ENCODE data around the gene CIB4. TPM values are rescaled to one million over a fixed set of nuclear protein-coding genes. Genes with fewer than 3 reads are reported as not detected.

Gene CIB4
- total RNA-seq, 4 donors from 2014 or later, result not detected

- Histone ChIP-seq H3K4me3 (no peak overlapping the region), H3K27me3 (no peaks in the 10 kb centered on the region), H3K36me3 (no peaks in the 10 kb centered on the region), H3K27ac (no peak overlapping the region), H3K9me3 (no peaks in the 10 kb centered on the region), H3K4me1 (no peaks in the 10 kb centered on the region)
- no peak for DNase-seq
- TF ChIP-seq CTCF (IDR thresholded peaks at IDR 0.05) (no peak), EP300 (IDR thresholded peaks at IDR 0.05; ENCODE audit: low read depth) (no peak), POLR2AphosphoS5 (IDR thresholded peaks at IDR 0.05) (no peak), POLR2A (IDR thresholded peaks at IDR 0.05) (no peak)
- in situ Hi-C loops (cut with MboI; ENCODE audit: low pct_ligation_motif_present in 1 of 4, low pct_unique_long_range_greater_than_20kb in 1 of 4, low sequenced_read_pairs in 3 of 4) (no loop called here), intact Hi-C loops (cut with DNase I; ENCODE audit: low total_unique reads) (no loop called here)
- 76% methylated on average over 8 of the region's 8 CpGs; no CpG with 5 or more reads in 1 of the 2 donors for WGBS, 2 donors (ENCODE audit: low coverage in 1 of 2)
Observed at GRCh38 chr2:26535663-26536275, 105.4 kb downstream of the CIB4 start.

GRCh38 chr2:26534865-26535662 is 106.1 kb downstream of the CIB4 start:
- no peaks in the 10 kb centered on the region for H3K27me3 ChIP-seq
- TF ChIP-seq POLR2A (IDR thresholded peaks at IDR 0.05), result no peak
- no peak overlapping the region for H3K4me3 ChIP-seq
- 88 to 100% methylated on average over 2 to 13 of the region's 13 CpGs for WGBS, 2 donors (ENCODE audit: low coverage in 1 of 2)
- in situ Hi-C loops (cut with MboI; ENCODE audit: low pct_ligation_motif_present in 1 of 4, low pct_unique_long_range_greater_than_20kb in 1 of 4, low sequenced_read_pairs in 3 of 4) (no loop called here), intact Hi-C loops (cut with DNase I; ENCODE audit: low total_unique reads) (no loop called here)
- H3K9me3 ChIP-seq, result no peaks in the 10 kb centered on the region
- no peaks in the 10 kb centered on the region for H3K4me1 ChIP-seq
- H3K27ac ChIP-seq, result no peak overlapping the region
- no peaks in the 10 kb centered on the region for H3K36me3 ChIP-seq
- no peak for DNase-seq

- no peaks in the 10 kb centered on the region for H3K36me3 ChIP-seq
- in situ Hi-C loops (cut with MboI; ENCODE audit: low pct_ligation_motif_present in 1 of 4, low pct_unique_long_range_greater_than_20kb in 1 of 4, low sequenced_read_pairs in 3 of 4), result no loop called here
- intact Hi-C loops (cut with DNase I; ENCODE audit: low total_unique reads), result no loop called here
- H3K9me3 ChIP-seq, result no peaks in the 10 kb centered on the region
- no peaks in the 10 kb centered on the region for H3K27me3 ChIP-seq
- WGBS, 2 donors (ENCODE audit: low coverage in 1 of 2), result 82 to 83% methylated on average over 3 to 4 of the region's 4 CpGs
- no peaks in the 10 kb centered on the region for H3K4me1 ChIP-seq
- TF ChIP-seq POLR2AphosphoS5 (IDR thresholded peaks at IDR 0.05) (no peak), POLR2A (IDR thresholded peaks at IDR 0.05) (no peak), EP300 (IDR thresholded peaks at IDR 0.05; ENCODE audit: low read depth) (no peak), CTCF (IDR thresholded peaks at IDR 0.05) (no peak)
- DNase-seq, result no peak
- no peak overlapping the region for H3K4me3 ChIP-seq
- H3K27ac ChIP-seq, result no peak overlapping the region
Observed at GRCh38 chr2:26534098-26534864, 106.9 kb downstream of the CIB4 start.

- in situ Hi-C loops (cut with MboI; ENCODE audit: low pct_ligation_motif_present in 1 of 4, low pct_unique_long_range_greater_than_20kb in 1 of 4, low sequenced_read_pairs in 3 of 4), result no loop called here
- WGBS, 2 donors (ENCODE audit: low coverage in 1 of 2), result 78% methylated on average over 7 of the region's 7 CpGs; no CpG with 5 or more reads in 1 of the 2 donors
Observed at GRCh38 chr2:26533661-26534060, 107.5 kb downstream of the CIB4 start.

More at GRCh38 chr2:26533661-26534060, 107.5 kb downstream of the CIB4 start:
- TF ChIP-seq POLR2A (IDR thresholded peaks at IDR 0.05) (no peak), EP300 (IDR thresholded peaks at IDR 0.05; ENCODE audit: low read depth) (no peak)
- H3K36me3 ChIP-seq, result no peaks in the 10 kb centered on the region
- intact Hi-C loops (cut with DNase I; ENCODE audit: low total_unique reads), result no loop called here
- no peaks in the 10 kb centered on the region for H3K4me1 ChIP-seq
- H3K27me3 ChIP-seq, result no peaks in the 10 kb centered on the region
- no peak overlapping the region for H3K4me3 ChIP-seq
- no peak overlapping the region for H3K27ac ChIP-seq
- no peak for DNase-seq
- H3K9me3 ChIP-seq, result no peaks in the 10 kb centered on the region

All from transverse colon (tissue), 4 donors.